Uterus (tissue), 2 donors: Measurements from ENCODE around the gene ENGASE.

Experiments
- CTCF ChIP-seq, 4 experiments: fragments of 200-600 bp in 2 of 4; fragments of 450-650 bp in 2 of 4; sonication (generic) in 2 of 4; IDR thresholded peaks; one replicate each; pipeline ENCODE4 v1.5.1; 2016 to 2019; ENCODE audit warnings: antibody characterized with exemption in 4 of 4, mild to moderate bottlenecking in 2 of 4, moderate library complexity in 1 of 4
- POLR2A ChIP-seq, 2 donors: fragments of 450-650 bp; IDR thresholded peaks; one replicate each; pipeline ENCODE4 v1.6.1; 2016; ENCODE audit warnings: antibody characterized with exemption in 2 of 2, mild to moderate bottlenecking in 1 of 2, moderate library complexity in 1 of 2

DNA sequence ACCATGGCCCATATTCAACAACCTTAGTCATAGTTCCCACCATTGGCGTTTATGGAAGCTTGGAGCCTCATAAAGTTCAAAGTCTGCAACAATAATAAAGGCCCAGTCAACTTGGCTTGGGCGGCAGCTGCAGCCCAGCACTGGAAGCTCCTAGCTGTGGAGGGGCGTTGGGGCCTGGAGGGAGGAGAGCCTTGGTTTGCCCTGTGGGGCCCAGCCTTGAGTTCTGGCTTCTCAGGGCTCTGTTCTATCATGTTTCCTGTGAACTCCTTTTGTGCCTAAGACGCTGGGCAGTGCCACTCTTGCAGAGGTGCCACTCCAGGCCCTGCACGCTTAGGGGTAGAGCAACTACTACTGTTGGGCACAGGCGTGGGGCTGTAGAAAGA is 927 bp upstream of the ENGASE start:
- TF ChIP-seq CTCF (IDR thresholded peaks at IDR 0.05): no peak
- TF ChIP-seq POLR2A (IDR thresholded peaks at IDR 0.05): no peak
